HL-60 (cell line): ENCODE results near the gene VPS13D.

Experiments
- CTCF ChIP-seq: IDR thresholded peaks from one replicate; pipeline ENCODE4 v1.5.1; 2011; ENCODE audit warnings: low read length, control low read depth, inconsistent platforms; ENCODE audit not compliant: insufficient read depth
- GABPA ChIP-seq: IDR thresholded peaks from 2 replicates; pipeline ENCODE4 v1.6.1; 2012; ENCODE audit warnings: low read depth
- POLR2AphosphoS5 ChIP-seq: IDR thresholded peaks from 2 replicates; pipeline ENCODE4 v1.6.1; 2012; ENCODE audit warnings: low read depth
- REST ChIP-seq: IDR thresholded peaks from 2 replicates; pipeline ENCODE4 v1.6.1; 2012; ENCODE audit warnings: low read depth; ENCODE audit not compliant: insufficient replicate concordance

- TF ChIP-seq CTCF (no peak), REST (no peak), POLR2AphosphoS5 (no peak), GABPA (no peak)
These were observed 325.9 kb downstream of the VPS13D start for GRCh38 chr1:12555411-12556367.
